Measurements from ENCODE around the gene SLC2A6. TPM values are rescaled to one million over a fixed set of nuclear protein-coding genes. Genes with fewer than 3 reads are reported as not detected.

SLC2A6 gene
- polyA plus RNA-seq, 1 donor (not counting 4 experiments of a cell fraction or from before 2014, with no cell fraction given): 15.9 TPM

GRCh38 chr9:133475292-133476012, 3.4 kb downstream of the SLC2A6 start:
- no peak for FAIRE-seq
- TF ChIP-seq CTCF (optimal IDR thresholded peaks at IDR 0.05 in 1 of 3, IDR thresholded peaks at IDR 0.05 in 1 of 3, conservative IDR thresholded peaks at IDR 0.05 in 1 of 3; ENCODE audit: extremely low read depth in 1 of 3, insufficient read depth in 2 of 3, low read length in 3 of 3) (no peak), EZH2 (IDR thresholded peaks at IDR 0.05; ENCODE audit: low read length) (no peak)
- H3K4me3 ChIP-seq (ENCODE audit: control insufficient read depth in 2 of 3, extremely low read depth in 1 of 3, insufficient read depth in 2 of 3, low read depth in 1 of 3, low read length in 3 of 3): no peak overlapping the region
- H3K4me1 ChIP-seq (ENCODE audit: control insufficient read depth, extremely low read depth, insufficient read depth, low read length): peaks cover 21% of the 10 kb centered on the region
- peaks cover 23% of the 10 kb centered on the region for H3K79me2 ChIP-seq (ENCODE audit: control insufficient read depth, insufficient read depth, low read length)
- H4K20me1 ChIP-seq (ENCODE audit: control insufficient read depth, extremely low read depth, insufficient read depth, low read length): peaks cover 3% of the 10 kb centered on the region
- no peaks in the 10 kb centered on the region for H3K27me3 ChIP-seq (ENCODE audit: control insufficient read depth, extremely low read depth, insufficient read depth, low read length)
- peaks cover 3% of the 10 kb centered on the region for H3K9me1 ChIP-seq (ENCODE audit: control insufficient read depth, extremely low read depth, insufficient read depth, low read length)
- H3K9me3 ChIP-seq (ENCODE audit: control insufficient read depth, low read depth, low read length): no peaks in the 10 kb centered on the region
- H3K4me2 ChIP-seq (ENCODE audit: control insufficient read depth, extremely low read depth, insufficient read depth, low read depth, low read length): no peak overlapping the region
- H3K36me3 ChIP-seq (ENCODE audit: control insufficient read depth in 2 of 2, extremely low read depth in 1 of 2, insufficient read depth in 2 of 2, low read length in 2 of 2): peaks cover 21 to 40% of the 10 kb centered on the region in 2 experiments
- H2AFZ ChIP-seq (ENCODE audit: control insufficient read depth, low read length): no peak overlapping the region
- no peak overlapping the region for H3K27ac ChIP-seq (ENCODE audit: control insufficient read depth, insufficient read depth, low read length)
- dilution Hi-C loops (cut with MboI; ENCODE audit: extremely low pct_ligation_motif_present, low sequenced_read_pairs): no loop called here
- no peak overlapping the region for H3K9ac ChIP-seq (ENCODE audit: control insufficient read depth, extremely low read depth, insufficient read depth, low read length)
- DNase-seq (ENCODE audit: low read depth, low spot score): no peak

GRCh38 chr9:133474853-133475252, 4.0 kb downstream of the SLC2A6 start:
- DNase-seq (ENCODE audit: low read depth, low spot score): no peak
- Histone ChIP-seq H2AFZ (ENCODE audit: control insufficient read depth, low read length) (no peak overlapping the region), H4K20me1 (ENCODE audit: control insufficient read depth, extremely low read depth, insufficient read depth, low read length) (peaks cover 3% of the 10 kb centered on the region), H3K36me3 (ENCODE audit: control insufficient read depth in 2 of 2, extremely low read depth in 1 of 2, insufficient read depth in 2 of 2, low read length in 2 of 2) (peaks cover 21 to 40% of the 10 kb centered on the region in 2 experiments), H3K4me2 (ENCODE audit: control insufficient read depth, extremely low read depth, insufficient read depth, low read depth, low read length) (no peak overlapping the region), H3K9me3 (ENCODE audit: control insufficient read depth, low read depth, low read length) (no peaks in the 10 kb centered on the region), H3K27me3 (ENCODE audit: control insufficient read depth, extremely low read depth, insufficient read depth, low read length) (no peaks in the 10 kb centered on the region), H3K9ac (ENCODE audit: control insufficient read depth, extremely low read depth, insufficient read depth, low read length) (no peak overlapping the region), H3K79me2 (ENCODE audit: control insufficient read depth, insufficient read depth, low read length) (peaks cover 23% of the 10 kb centered on the region), H3K4me3 (ENCODE audit: control insufficient read depth in 2 of 3, extremely low read depth in 1 of 3, insufficient read depth in 2 of 3, low read depth in 1 of 3, low read length in 3 of 3) (no peak overlapping the region), H3K9me1 (ENCODE audit: control insufficient read depth, extremely low read depth, insufficient read depth, low read length) (peaks cover 3% of the 10 kb centered on the region), H3K4me1 (ENCODE audit: control insufficient read depth, extremely low read depth, insufficient read depth, low read length) (peaks cover 21% of the 10 kb centered on the region), H3K27ac (ENCODE audit: control insufficient read depth, insufficient read depth, low read length) (no peak overlapping the region)
- FAIRE-seq: no peak
- no peak for TF ChIP-seq CTCF (optimal IDR thresholded peaks at IDR 0.05 in 1 of 3, IDR thresholded peaks at IDR 0.05 in 1 of 3, conservative IDR thresholded peaks at IDR 0.05 in 1 of 3; ENCODE audit: extremely low read depth in 1 of 3, insufficient read depth in 2 of 3, low read length in 3 of 3)
- TF ChIP-seq EZH2 (IDR thresholded peaks at IDR 0.05; ENCODE audit: low read length): no peak
- dilution Hi-C loops (cut with MboI; ENCODE audit: extremely low pct_ligation_motif_present, low sequenced_read_pairs): no loop called here

All from keratinocyte (primary cell).